ENCODE results near the gene HLA-DOA.

Gene HLA-DOA

DNA sequence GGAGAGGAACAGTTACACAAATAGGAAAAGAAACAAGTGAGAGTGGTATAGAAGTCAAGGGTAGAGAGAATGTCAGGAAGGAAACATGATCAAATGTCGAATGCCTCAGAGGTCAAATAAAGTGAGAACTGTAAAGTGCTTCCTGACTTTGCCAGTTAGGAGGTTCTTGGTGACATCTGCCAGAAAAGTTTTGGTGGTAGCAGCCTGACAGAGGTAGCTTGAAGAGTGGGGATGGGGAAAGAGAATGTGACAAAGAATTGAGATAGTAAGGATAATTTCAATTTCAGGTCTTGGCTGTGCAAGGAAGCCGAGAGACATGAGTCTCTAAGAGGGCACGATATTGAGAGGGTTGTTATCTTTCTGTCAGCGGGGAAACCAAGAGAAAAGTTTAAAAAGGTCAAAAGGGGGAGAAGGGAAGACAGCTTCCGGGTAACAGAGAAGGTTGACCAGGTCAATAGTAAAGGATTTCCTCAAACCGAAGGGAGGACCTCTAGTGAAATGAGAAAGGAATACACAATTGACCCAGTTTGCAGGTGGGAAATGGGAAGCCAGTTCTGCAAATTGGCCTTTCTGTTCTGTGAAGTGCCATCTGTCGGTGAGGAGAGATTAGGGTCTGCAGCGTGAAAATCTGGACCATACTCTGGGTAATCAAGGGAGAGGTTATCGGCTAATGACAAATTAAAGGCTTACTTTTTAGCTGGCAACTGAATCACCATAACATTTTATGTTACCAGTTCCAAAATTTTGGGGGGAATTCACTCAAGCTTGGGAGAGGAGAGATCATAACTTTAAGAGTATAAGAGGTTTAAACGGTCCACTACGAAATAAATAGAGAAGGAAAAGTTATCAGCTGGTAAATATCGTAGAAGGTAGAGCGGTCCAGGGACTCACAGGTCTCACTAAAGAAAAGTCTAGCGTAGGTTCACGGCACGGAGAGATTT is 42.0 kb downstream of the HLA-DOA start:
- peak overlapping the region; percentile 55 for H4K91ac ChIP-seq (ENCODE audit: low read length)
- H3K4ac ChIP-seq (ENCODE audit: low read depth in 1 of 2, low read length in 2 of 2), result peak overlapping the region; percentile 29 to 71

DNA sequence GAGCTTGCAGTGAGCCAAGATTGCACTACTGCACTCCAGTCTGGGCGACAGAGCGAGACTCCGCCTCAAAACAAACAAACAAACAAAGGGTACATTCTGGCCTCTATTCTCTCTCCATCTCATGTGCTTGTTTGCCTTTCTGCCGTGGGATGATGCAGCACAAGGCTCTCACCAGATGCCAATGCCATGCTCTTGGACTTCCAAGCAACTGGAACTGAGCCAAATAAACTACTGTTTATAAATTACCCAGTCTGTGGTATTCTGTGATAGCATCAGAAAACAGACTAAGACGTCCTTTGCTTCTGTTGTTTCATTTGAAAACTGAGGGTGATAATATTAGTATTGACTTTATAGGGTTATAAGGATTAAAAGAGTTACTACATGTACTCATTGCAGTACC is 44.6 kb downstream of the HLA-DOA start:
- no peak overlapping the region for H3K4me2 ChIP-seq (ENCODE audit: low read length, poor library complexity, severe bottlenecking)
- no peak overlapping the region for H3K23ac ChIP-seq (ENCODE audit: low read length in 2 of 2)
- H4K8ac ChIP-seq (ENCODE audit: low read length), result no peak overlapping the region
- no peak overlapping the region for H4K91ac ChIP-seq (ENCODE audit: low read length)
- no peak overlapping the region for H3K4me3 ChIP-seq (ENCODE audit: insufficient read depth in 1 of 2, low read depth in 1 of 2, low read length in 2 of 2)
- H3K36me3 ChIP-seq (ENCODE audit: control insufficient read depth in 1 of 2, insufficient read depth in 2 of 2, low read depth in 1 of 2, low read length in 2 of 2), result no peaks in the 10 kb centered on the region
- H2BK120ac ChIP-seq (ENCODE audit: low read depth, low read length), result no peak overlapping the region
- H3K27ac ChIP-seq (ENCODE audit: low read length, poor library complexity, severe bottlenecking), result no peak overlapping the region
- H3K27me3 ChIP-seq (ENCODE audit: control insufficient read depth in 1 of 2, insufficient read depth in 1 of 2, low read length in 2 of 2), result no peaks in the 10 kb centered on the region
- H2AK5ac ChIP-seq (ENCODE audit: low read length, severe bottlenecking), result no peak overlapping the region
- H3K9ac ChIP-seq (ENCODE audit: low read length), result no peak overlapping the region
- peaks cover 4% of the 10 kb centered on the region for H3K4me1 ChIP-seq (ENCODE audit: control insufficient read depth, insufficient read depth, low read depth, low read length)
- H3K79me1 ChIP-seq (replicated peaks; ENCODE audit: low read length, poor library complexity, severe bottlenecking), result peaks cover 5% of the 10 kb centered on the region
- H2BK12ac ChIP-seq (ENCODE audit: low read length in 2 of 2), result no peak overlapping the region
- no peak overlapping the region for H3K18ac ChIP-seq (ENCODE audit: low read depth in 1 of 2, low read length in 2 of 2)
- no peak overlapping the region for H2AFZ ChIP-seq (ENCODE audit: low read depth, low read length)
- H2BK15ac ChIP-seq (ENCODE audit: low read depth, poor library complexity, severe bottlenecking), result no peak overlapping the region
- no peak overlapping the region for H3K4ac ChIP-seq (ENCODE audit: low read depth in 1 of 2, low read length in 2 of 2)
- no peak for DNase-seq
- H3K14ac ChIP-seq (ENCODE audit: low read length in 2 of 2), result no peak overlapping the region
- no peak overlapping the region for H2BK5ac ChIP-seq (ENCODE audit: low read depth, low read length, poor library complexity, severe bottlenecking)
- H3K9me3 ChIP-seq (ENCODE audit: control insufficient read depth, low read length), result no peaks in the 10 kb centered on the region
- 81% methylated on average over 4 of the region's 5 CpGs for WGBS

More for the DNA sequence above, 42.0 kb downstream of the HLA-DOA start:
- peak overlapping the region; percentile 100 for H3K9ac ChIP-seq (ENCODE audit: low read length)
- peak overlapping the region; percentile 57 for H3K27ac ChIP-seq (ENCODE audit: low read length, poor library complexity, severe bottlenecking)
- peak overlapping the region; percentile 60 for H2BK15ac ChIP-seq (ENCODE audit: low read depth, poor library complexity, severe bottlenecking)
- peak overlapping the region; percentile 20 for H4K8ac ChIP-seq (ENCODE audit: low read length)
- peak overlapping the region; percentile 92 for H2BK120ac ChIP-seq (ENCODE audit: low read depth, low read length)
- peak overlapping the region; percentile 78 for H3K4me2 ChIP-seq (ENCODE audit: low read length, poor library complexity, severe bottlenecking)
- H3K36me3 ChIP-seq (ENCODE audit: control insufficient read depth in 1 of 2, insufficient read depth in 2 of 2, low read depth in 1 of 2, low read length in 2 of 2), result peaks cover under 1 to 1% of the 10 kb centered on the region in 2 experiments
- peak overlapping the region in 1 of 2 experiments; percentile 68 for H3K14ac ChIP-seq (ENCODE audit: low read length in 2 of 2)
- H2AFZ ChIP-seq (ENCODE audit: low read depth, low read length), result no peak overlapping the region
- H3K79me1 ChIP-seq (replicated peaks; ENCODE audit: low read length, poor library complexity, severe bottlenecking), result peaks cover 5% of the 10 kb centered on the region
- H3K9me3 ChIP-seq (ENCODE audit: control insufficient read depth, low read length), result no peaks in the 10 kb centered on the region
- peak; percentile 67 for DNase-seq
- no peaks in the 10 kb centered on the region for H3K27me3 ChIP-seq (ENCODE audit: control insufficient read depth in 1 of 2, insufficient read depth in 1 of 2, low read length in 2 of 2)
- no peak overlapping the region for H2AK5ac ChIP-seq (ENCODE audit: low read length, severe bottlenecking)
- peak overlapping the region in 1 of 2 experiments; percentile 94 for H3K18ac ChIP-seq (ENCODE audit: low read depth in 1 of 2, low read length in 2 of 2)
- H2BK5ac ChIP-seq (ENCODE audit: low read depth, low read length, poor library complexity, severe bottlenecking), result no peak overlapping the region
- H3K4me1 ChIP-seq (ENCODE audit: control insufficient read depth, insufficient read depth, low read depth, low read length), result peaks cover 4% of the 10 kb centered on the region
- H2BK12ac ChIP-seq (ENCODE audit: low read length in 2 of 2), result no peak overlapping the region
- 11% methylated on average over 15 of the region's 16 CpGs for WGBS
- H3K23ac ChIP-seq (ENCODE audit: low read length in 2 of 2), result no peak overlapping the region
- H3K4me3 ChIP-seq (ENCODE audit: insufficient read depth in 1 of 2, low read depth in 1 of 2, low read length in 2 of 2), result peak overlapping the region; percentile 69 to 96

DNA sequence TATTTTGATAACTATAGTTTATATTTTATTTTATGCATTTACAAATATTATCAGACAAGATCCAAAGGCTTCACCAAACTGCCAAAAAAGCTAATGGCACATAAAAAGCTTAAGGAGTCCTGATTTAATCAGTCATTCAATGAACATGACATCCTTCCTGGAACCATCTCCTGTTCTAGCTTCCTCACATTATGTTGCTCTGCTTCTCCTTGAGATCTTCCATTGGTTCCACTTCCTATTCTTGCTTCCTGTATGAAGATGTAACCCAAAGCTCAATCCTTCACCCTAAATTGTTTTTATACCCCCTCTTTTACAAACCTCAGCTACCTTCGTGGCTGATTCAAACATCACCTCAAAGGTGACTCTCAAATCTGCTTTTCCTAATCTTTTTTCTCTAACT is 45.5 kb downstream of the HLA-DOA start:
- Histone ChIP-seq H4K8ac (ENCODE audit: low read length) (no peak overlapping the region), H2BK12ac (ENCODE audit: low read length in 2 of 2) (no peak overlapping the region), H3K36me3 (ENCODE audit: control insufficient read depth in 1 of 2, insufficient read depth in 2 of 2, low read depth in 1 of 2, low read length in 2 of 2) (no peaks in the 10 kb centered on the region), H3K9ac (ENCODE audit: low read length) (no peak overlapping the region), H3K9me3 (ENCODE audit: control insufficient read depth, low read length) (no peaks in the 10 kb centered on the region), H2AK5ac (ENCODE audit: low read length, severe bottlenecking) (no peak overlapping the region), H2BK15ac (ENCODE audit: low read depth, poor library complexity, severe bottlenecking) (no peak overlapping the region), H3K27ac (ENCODE audit: low read length, poor library complexity, severe bottlenecking) (no peak overlapping the region), H3K4me3 (ENCODE audit: insufficient read depth in 1 of 2, low read depth in 1 of 2, low read length in 2 of 2) (no peak overlapping the region), H3K18ac (ENCODE audit: low read depth in 1 of 2, low read length in 2 of 2) (no peak overlapping the region), H3K79me1 (replicated peaks; ENCODE audit: low read length, poor library complexity, severe bottlenecking) (peaks cover 5% of the 10 kb centered on the region), H3K4me1 (ENCODE audit: control insufficient read depth, insufficient read depth, low read depth, low read length) (peaks cover 4% of the 10 kb centered on the region), H2AFZ (ENCODE audit: low read depth, low read length) (no peak overlapping the region), H2BK5ac (ENCODE audit: low read depth, low read length, poor library complexity, severe bottlenecking) (no peak overlapping the region), H3K27me3 (ENCODE audit: control insufficient read depth in 1 of 2, insufficient read depth in 1 of 2, low read length in 2 of 2) (no peaks in the 10 kb centered on the region), H3K4me2 (ENCODE audit: low read length, poor library complexity, severe bottlenecking) (no peak overlapping the region), H4K91ac (ENCODE audit: low read length) (no peak overlapping the region), H3K14ac (ENCODE audit: low read length in 2 of 2) (no peak overlapping the region), H3K23ac (ENCODE audit: low read length in 2 of 2) (no peak overlapping the region), H3K4ac (ENCODE audit: low read depth in 1 of 2, low read length in 2 of 2) (no peak overlapping the region), H2BK120ac (ENCODE audit: low read depth, low read length) (no peak overlapping the region)
- 94% methylated on average over 1 of the region's 1 CpG for WGBS
- no peak for DNase-seq

DNA sequence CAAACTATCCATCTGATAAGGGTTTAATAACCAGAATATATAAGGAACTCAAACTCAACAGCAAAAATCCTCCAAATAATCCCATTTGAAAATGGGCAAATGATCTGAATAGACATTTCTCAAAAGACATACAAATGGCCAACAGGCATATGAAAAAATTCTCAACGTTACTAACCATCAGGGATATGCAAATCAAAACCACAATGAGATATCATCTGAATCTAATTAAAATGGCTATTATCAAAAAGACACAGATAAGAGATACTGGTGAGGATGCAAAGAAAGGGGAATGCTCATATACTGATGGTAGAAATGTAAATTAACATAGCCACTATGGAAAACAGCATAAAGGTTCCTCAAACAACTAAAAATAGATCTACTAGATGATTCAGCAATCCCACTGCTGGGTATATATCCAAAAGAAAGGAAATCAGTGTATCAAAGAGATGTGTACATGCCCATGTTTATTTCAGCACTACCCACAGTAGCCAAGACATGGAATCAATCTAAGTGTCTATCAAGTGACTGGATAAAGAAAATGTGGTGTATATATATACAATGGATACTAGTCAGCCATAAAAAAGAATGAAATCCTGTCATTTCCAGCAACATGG is 47.1 kb downstream of the HLA-DOA start:
- Histone ChIP-seq H3K27me3 (ENCODE audit: control insufficient read depth in 1 of 2, insufficient read depth in 1 of 2, low read length in 2 of 2) (no peaks in the 10 kb centered on the region), H3K4me3 (ENCODE audit: insufficient read depth in 1 of 2, low read depth in 1 of 2, low read length in 2 of 2) (no peak overlapping the region), H3K9ac (ENCODE audit: low read length) (no peak overlapping the region), H3K9me3 (ENCODE audit: control insufficient read depth, low read length) (no peaks in the 10 kb centered on the region), H3K4ac (ENCODE audit: low read depth in 1 of 2, low read length in 2 of 2) (no peak overlapping the region), H3K79me1 (replicated peaks; ENCODE audit: low read length, poor library complexity, severe bottlenecking) (peaks cover 7% of the 10 kb centered on the region), H2BK12ac (ENCODE audit: low read length in 2 of 2) (no peak overlapping the region), H3K4me1 (ENCODE audit: control insufficient read depth, insufficient read depth, low read depth, low read length) (peaks cover 4% of the 10 kb centered on the region), H2BK120ac (ENCODE audit: low read depth, low read length) (no peak overlapping the region), H3K4me2 (ENCODE audit: low read length, poor library complexity, severe bottlenecking) (no peak overlapping the region), H3K14ac (ENCODE audit: low read length in 2 of 2) (no peak overlapping the region), H3K36me3 (ENCODE audit: control insufficient read depth in 1 of 2, insufficient read depth in 2 of 2, low read depth in 1 of 2, low read length in 2 of 2) (no peaks in the 10 kb centered on the region), H3K27ac (ENCODE audit: low read length, poor library complexity, severe bottlenecking) (no peak overlapping the region), H4K8ac (ENCODE audit: low read length) (no peak overlapping the region), H2BK15ac (ENCODE audit: low read depth, poor library complexity, severe bottlenecking) (no peak overlapping the region), H4K91ac (ENCODE audit: low read length) (no peak overlapping the region), H2BK5ac (ENCODE audit: low read depth, low read length, poor library complexity, severe bottlenecking) (no peak overlapping the region), H3K18ac (ENCODE audit: low read depth in 1 of 2, low read length in 2 of 2) (no peak overlapping the region), H2AFZ (ENCODE audit: low read depth, low read length) (no peak overlapping the region), H3K23ac (ENCODE audit: low read length in 2 of 2) (no peak overlapping the region), H2AK5ac (ENCODE audit: low read length, severe bottlenecking) (no peak overlapping the region)
- WGBS, result 100% methylated on average over 1 of the region's 1 CpG
- peak; percentile 22 for DNase-seq

All from mesenchymal stem cell (in vitro differentiated cells and primary cell).